Neuronal stem cell (in vitro differentiated cells): ENCODE results near the gene LRRC14B.
"Not testable (repeated sequence)": the region's sequence is repeated elsewhere in the genome, so short reads cannot be mapped to it uniquely, and the experiment has no call there.

Experiments used
- DNase-seq: peaks from one replicate; pipeline ENCODE4 v3.0.0-alpha.2; 2013; ENCODE audit warnings: low spot score
- H2AFZ ChIP-seq: one replicate; pipeline ENCODE4 v1.6.1; 2013; ENCODE audit warnings: mild to moderate bottlenecking, low read length, inconsistent platforms
- H2AK5ac ChIP-seq: 2 replicates; pipeline ENCODE4 v1.6.1; 2013; ENCODE audit warnings: low read depth, mild to moderate bottlenecking, inconsistent platforms, low read length, moderate library complexity, mixed read lengths
- H2BK120ac ChIP-seq: 2 replicates; pipeline ENCODE4 v1.6.1; 2013; ENCODE audit warnings: low read depth, mild to moderate bottlenecking, inconsistent platforms, low read length, moderate library complexity, mixed read lengths
- H2BK12ac ChIP-seq: one replicate; pipeline ENCODE4 v1.6.1; 2013; ENCODE audit warnings: low read length, inconsistent platforms
- H2BK15ac ChIP-seq: 2 replicates; pipeline ENCODE4 v1.6.1; 2013; ENCODE audit warnings: mild to moderate bottlenecking, low read length, inconsistent platforms, mixed read lengths
- H2BK5ac ChIP-seq: one replicate; pipeline ENCODE4 v1.6.1; 2013; ENCODE audit warnings: inconsistent platforms, mild to moderate bottlenecking, low read length, moderate library complexity
- H3K14ac ChIP-seq: one replicate; pipeline ENCODE4 v1.6.1; 2013; ENCODE audit warnings: low read length, inconsistent platforms
- H3K18ac ChIP-seq: 2 replicates; pipeline ENCODE4 v1.6.1; 2013; ENCODE audit warnings: low read length, inconsistent platforms
- H3K23ac ChIP-seq: 2 replicates; pipeline ENCODE4 v1.6.1; 2013; ENCODE audit warnings: low read depth, mild to moderate bottlenecking, mixed read lengths, low read length, inconsistent platforms; ENCODE audit not compliant: poor library complexity
- H3K27ac ChIP-seq: replicated peaks from 3 replicates; pipeline ENCODE4 v1.5.1; 2013; ENCODE audit warnings: low read length, inconsistent platforms
- H3K27me3 ChIP-seq, 3 experiments: 2 replicates each; pipeline ENCODE4 v1.6.1; 2013; ENCODE audit warnings: low read length in 3 of 3, mild to moderate bottlenecking in 2 of 3, inconsistent platforms in 1 of 3, low read depth in 1 of 3, mixed read lengths in 1 of 3, moderate library complexity in 1 of 3; ENCODE audit not compliant: control insufficient read depth in 3 of 3, insufficient read depth in 3 of 3
- H3K36me3 ChIP-seq, 2 donors: replicated peaks in 1 of 2; 2 replicates each; pipeline ENCODE4 v1.6.1; 2013; ENCODE audit warnings: low read length in 2 of 2; ENCODE audit not compliant: control insufficient read depth in 2 of 2, insufficient read depth in 2 of 2
- H3K4ac ChIP-seq: 2 replicates; pipeline ENCODE4 v1.6.1; 2013; ENCODE audit warnings: inconsistent platforms, mild to moderate bottlenecking, low read length, moderate library complexity
- H3K4me1 ChIP-seq, 2 donors: 1 replicate in 1 of 2; 2 replicates in 1 of 2; pipeline ENCODE4 v1.6.1; 2013; ENCODE audit warnings: low read length in 2 of 2, low read depth in 1 of 2; ENCODE audit not compliant: control insufficient read depth in 2 of 2, insufficient read depth in 1 of 2
- H3K4me2 ChIP-seq: one replicate; pipeline ENCODE4 v1.6.1; 2013; ENCODE audit warnings: mild to moderate bottlenecking, low read length, inconsistent platforms; ENCODE audit not compliant: insufficient read depth, poor library complexity, severe bottlenecking
- H3K4me3 ChIP-seq, 2 donors: 2 replicates each; pipeline ENCODE4 v1.5.1; 2013; ENCODE audit warnings: low read length in 2 of 2, mild to moderate bottlenecking in 2 of 2, inconsistent platforms in 1 of 2, moderate library complexity in 1 of 2
- H3K79me1 ChIP-seq: one replicate; pipeline ENCODE4 v1.6.1; 2013; ENCODE audit warnings: low read depth, mild to moderate bottlenecking, inconsistent platforms, low read length, moderate library complexity
- H3K9ac ChIP-seq: one replicate; pipeline ENCODE4 v1.6.1; 2013; ENCODE audit warnings: mild to moderate bottlenecking, low read depth, low read length, inconsistent platforms; ENCODE audit not compliant: poor library complexity
- H3K9me3 ChIP-seq, 2 donors: replicated peaks in 1 of 2; 2 replicates each; pipeline versions ENCODE3 to v1.6.1; 2013; ENCODE audit warnings: low read length in 2 of 2, mild to moderate bottlenecking in 2 of 2, inconsistent platforms in 1 of 2, low read depth in 1 of 2, mixed read lengths in 1 of 2, moderate library complexity in 1 of 2; ENCODE audit not compliant: control insufficient read depth in 2 of 2, insufficient read depth in 1 of 2
- H4K8ac ChIP-seq: one replicate; pipeline ENCODE4 v1.6.1; 2013; ENCODE audit warnings: low read depth, mild to moderate bottlenecking, inconsistent platforms, low read length, moderate library complexity
- H4K91ac ChIP-seq: one replicate; pipeline ENCODE4 v1.6.1; 2013; ENCODE audit warnings: low read length, low read depth, mild to moderate bottlenecking, inconsistent platforms; ENCODE audit not compliant: poor library complexity
- WGBS, 2 donors: extraction: QIAGEN DNeasy Blood & Tissue Kit; methylation state at CpG; one replicate each; pipeline ENCODE4 v1.1.7; 2013; ENCODE audit warnings: missing lambda C conversion rate in 2 of 2, mixed read lengths in 1 of 2; ENCODE audit not compliant: insufficient read length in 2 of 2, insufficient replicate concordance in 1 of 2; ENCODE audit errors: extremely low coverage in 2 of 2; 5-methylcytosine and 5-hydroxymethylcytosine counted together

LRRC14B gene

GRCh38 chr5:227375-227774 lies 36.1 kb downstream of the LRRC14B start:
- not testable (repeated sequence) for H2BK12ac ChIP-seq, H3K4me3 ChIP-seq, H2AK5ac ChIP-seq, H3K4me1 ChIP-seq, H3K9ac ChIP-seq, H3K18ac ChIP-seq, H3K4me2 ChIP-seq, H3K14ac ChIP-seq, H2BK5ac ChIP-seq, H2BK15ac ChIP-seq, H4K8ac ChIP-seq, H3K23ac ChIP-seq, H3K27me3 ChIP-seq, H4K91ac ChIP-seq, H3K79me1 ChIP-seq, H3K4ac ChIP-seq, H3K27ac ChIP-seq, DNase-seq, H3K9me3 ChIP-seq, H2AFZ ChIP-seq, H2BK120ac ChIP-seq
- no CpG with 5 or more reads among the region's 17 CpGs for WGBS, 2 donors
- H3K36me3 ChIP-seq, result peaks cover 47 to 94% of the 10 kb centered on the region in 2 donors

GRCh38 chr5:228886-229285 lies 37.6 kb downstream of the LRRC14B start:
- no peaks in the 10 kb centered on the region for H3K27me3 ChIP-seq
- no peak overlapping the region for H3K27ac ChIP-seq
- H4K91ac ChIP-seq, result no peak overlapping the region
- peaks cover 52 to 96% of the 10 kb centered on the region in 2 donors for H3K36me3 ChIP-seq
- no peak overlapping the region for H3K18ac ChIP-seq
- H3K4me3 ChIP-seq, result no peak overlapping the region
- no peak overlapping the region for H3K14ac ChIP-seq
- H3K4ac ChIP-seq, result no peak overlapping the region
- WGBS, 2 donors, result no CpG with 5 or more reads among the region's 3 CpGs
- no peak overlapping the region for H2BK120ac ChIP-seq
- no peak overlapping the region for H2BK15ac ChIP-seq
- H2BK12ac ChIP-seq, result no peak overlapping the region
- no peaks in the 10 kb centered on the region for H3K9me3 ChIP-seq
- no peak for DNase-seq
- H3K4me1 ChIP-seq, result no peaks in the 10 kb centered on the region
- no peak overlapping the region for H2AFZ ChIP-seq
- peaks cover 5% of the 10 kb centered on the region for H3K79me1 ChIP-seq
- no peak overlapping the region for H2BK5ac ChIP-seq
- H3K23ac ChIP-seq, result no peak overlapping the region
- no peak overlapping the region for H4K8ac ChIP-seq
- H2AK5ac ChIP-seq, result no peak overlapping the region
- no peak overlapping the region for H3K9ac ChIP-seq
- H3K4me2 ChIP-seq, result no peak overlapping the region

- Histone ChIP-seq H3K4me3 (no peak overlapping the region), H3K4ac (no peak overlapping the region), H2AK5ac (no peak overlapping the region), H3K9ac (no peak overlapping the region), H3K23ac (no peak overlapping the region), H2AFZ (no peak overlapping the region), H4K91ac (no peak overlapping the region), H3K14ac (no peak overlapping the region), H3K18ac (no peak overlapping the region), H3K79me1 (peaks cover 5% of the 10 kb centered on the region), H2BK5ac (no peak overlapping the region), H3K4me1 (no peaks in the 10 kb centered on the region), H2BK12ac (no peak overlapping the region), H3K27ac (no peak overlapping the region), H3K9me3 (no peaks in the 10 kb centered on the region), H2BK120ac (no peak overlapping the region), H3K36me3 (peaks cover 45 to 93% of the 10 kb centered on the region in 2 donors), H4K8ac (no peak overlapping the region), H2BK15ac (no peak overlapping the region), H3K27me3 (no peaks in the 10 kb centered on the region), H3K4me2 (no peak overlapping the region)
- no peak for DNase-seq
- WGBS, 2 donors, result no CpG with 5 or more reads among the region's 14 CpGs
Observed at GRCh38 chr5:230711-231110, 39.4 kb downstream of the LRRC14B start.

- H4K91ac ChIP-seq, result no peak overlapping the region
- no peak overlapping the region for H3K18ac ChIP-seq
- peaks cover 38 to 92% of the 10 kb centered on the region in 2 donors for H3K36me3 ChIP-seq
- H3K9ac ChIP-seq, result no peak overlapping the region
- no peak overlapping the region for H3K4ac ChIP-seq
- H3K9me3 ChIP-seq, result no peaks in the 10 kb centered on the region
- no peaks in the 10 kb centered on the region for H3K79me1 ChIP-seq
- no peak overlapping the region for H2AFZ ChIP-seq
- no peaks in the 10 kb centered on the region for H3K4me1 ChIP-seq
- no peak overlapping the region for H3K23ac ChIP-seq
- no peak overlapping the region for H2AK5ac ChIP-seq
- WGBS, 2 donors, result no CpG with 5 or more reads among the region's 13 CpGs
- no peak for DNase-seq
- no peak overlapping the region for H2BK15ac ChIP-seq
- no peak overlapping the region for H3K14ac ChIP-seq
- H2BK12ac ChIP-seq, result no peak overlapping the region
- no peaks in the 10 kb centered on the region for H3K27me3 ChIP-seq
- H4K8ac ChIP-seq, result no peak overlapping the region
- H2BK120ac ChIP-seq, result no peak overlapping the region
- no peak overlapping the region for H3K4me3 ChIP-seq
- H2BK5ac ChIP-seq, result no peak overlapping the region
- H3K27ac ChIP-seq, result no peak overlapping the region
- no peak overlapping the region for H3K4me2 ChIP-seq
Observed at GRCh38 chr5:231661-232060, 40.4 kb downstream of the LRRC14B start.
